OCI-LY3 (cell line): Measurements from ENCODE around the gene MOGAT3.

Experiments used
- CTCF ChIP-seq: fragments of 200-600, 300-600 bp; sonication (generic); IDR thresholded peaks from 2 replicates; pipeline ENCODE4 v1.5.1; 2014; ENCODE audit warnings: antibody characterized with exemption, low read length, low read depth
- EZH2phosphoT487 ChIP-seq: fragments of 200-600 bp; shearing (Covaris generic); IDR thresholded peaks from 2 replicates; pipeline ENCODE4 v1.6.1; 2018; ENCODE audit warnings: antibody characterized with exemption, mixed run types, low read depth

- TF ChIP-seq CTCF (no peak), EZH2phosphoT487 (no peak)
Observed at GRCh38 chr7:101234636-101235035, 33.8 kb upstream of the MOGAT3 start.
